HEK293T (cell line): ENCODE measurements around the gene HSD17B8.

Experiments used
- BHLHE40 ChIP-seq: fragments of 450-650 bp; IDR thresholded peaks from 2 replicates; pipeline ENCODE4 v1.6.1; 2016; ENCODE audit warnings: mild to moderate bottlenecking, moderate library complexity, borderline replicate concordance
- CTBP1 ChIP-seq: fragments of 450-650 bp; IDR thresholded peaks from 2 replicates; pipeline ENCODE4 v1.6.1; 2016; ENCODE audit warnings: borderline replicate concordance
- FOXA1 ChIP-seq: fragments of 450-650 bp; IDR thresholded peaks from 2 replicates; pipeline ENCODE4 v1.6.1; 2016; ENCODE audit warnings: mild to moderate bottlenecking
- FOXK2 ChIP-seq: fragments of 450-650 bp; IDR thresholded peaks from 2 replicates; pipeline ENCODE4 v1.6.1; 2016; ENCODE audit warnings: mild to moderate bottlenecking
- FOXM1 ChIP-seq: fragments of 450-650 bp; IDR thresholded peaks from 2 replicates; pipeline ENCODE4 v1.6.1; 2017; ENCODE audit warnings: mild to moderate bottlenecking, borderline replicate concordance
- SUZ12 ChIP-seq: fragments of 450-650 bp; IDR thresholded peaks from 2 replicates; pipeline ENCODE4 v1.6.1; 2016; ENCODE audit warnings: mild to moderate bottlenecking
- TARDBP ChIP-seq: fragments of 450-650 bp; IDR thresholded peaks from 2 replicates; pipeline ENCODE4 v1.6.1; 2016
- ZNF384 ChIP-seq: fragments of 450-650 bp; IDR thresholded peaks from 2 replicates; pipeline ENCODE4 v1.6.1; 2016

DNA sequence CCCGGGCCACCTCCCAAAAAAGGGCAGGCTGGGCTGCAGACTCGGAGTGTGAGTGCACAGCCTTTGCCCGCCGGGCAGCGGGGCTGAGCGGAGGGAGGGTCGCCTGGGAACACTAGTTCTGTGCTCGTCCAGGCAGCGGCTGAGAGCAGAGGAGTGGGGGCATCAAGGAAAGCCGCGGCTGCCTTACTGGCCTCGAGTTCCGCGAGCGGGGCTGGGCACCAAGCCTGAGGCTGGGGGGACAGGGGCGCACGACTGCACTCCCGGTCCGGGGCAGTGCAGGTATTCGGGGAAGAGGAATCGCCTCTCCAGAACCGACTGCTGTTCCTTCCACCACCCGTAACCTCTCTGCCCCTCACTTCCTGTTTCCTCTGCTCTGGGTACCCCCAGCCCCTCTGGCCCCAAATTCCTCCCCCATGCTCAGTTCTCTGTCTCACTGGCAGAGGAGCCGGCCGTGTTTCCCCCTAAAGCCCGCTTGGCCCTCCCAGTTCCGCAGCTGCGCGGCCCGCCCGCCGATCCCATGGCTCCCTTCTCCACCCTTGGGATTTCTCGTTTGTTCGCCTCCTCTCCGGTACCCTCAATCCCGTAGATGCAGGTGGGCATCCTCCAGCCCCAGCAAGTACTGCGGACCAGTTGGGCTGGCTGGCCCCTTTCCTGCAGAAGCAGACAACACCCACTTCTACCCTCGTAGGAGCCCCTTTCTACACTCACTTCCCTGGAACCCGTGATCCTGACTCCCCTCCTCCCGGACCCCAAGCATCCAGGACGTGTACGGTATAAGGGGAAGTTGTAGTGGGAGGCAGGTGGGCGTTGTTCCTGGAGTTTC lies 8.9 kb downstream of the HSD17B8 start:
- TF ChIP-seq CTBP1 (no peak), ZNF384 (no peak), FOXM1 (no peak), SUZ12 (no peak), FOXK2 (no peak), BHLHE40 (no peak), FOXA1 (no peak), TARDBP (no peak)
